GM12878 (cell line): ENCODE measurements around the gene LRCH2. TPM values are rescaled to one million over a fixed set of nuclear protein-coding genes. Genes with fewer than 3 reads are reported as not detected.

Experiments used
- ATAC-seq: fragments of 200-7000 bp; cut with Tn5 transposase; 3 replicates; pipeline ENCODE4 v1.9.1; 2020; ENCODE audit warnings: mild to moderate bottlenecking, moderate library complexity
- BruUV-seq: library from RNA; stranded (reverse); fragments of 400-500 nt; replicated peaks from 2 replicates; lab custom pipeline; 2021; lab: Mats Ljungman, UMichigan
- CTCF ChIA-PET: fragments of 300-600 bp; sonication (Branson Sonifier 250); formaldehyde crosslinking; extraction: SDS; loops from one replicate; lab custom pipeline; 2021; ENCODE audit warnings: inconsistent platforms; lab: Yijun Ruan, JAX
- POLR2A ChIA-PET: fragments of 350-600 bp; formaldehyde crosslinking; extraction: SDS; loops from one replicate; lab custom pipeline; 2021; ENCODE audit warnings: inconsistent platforms; lab: Charles Lee
- RAD21 ChIA-PET: fragments of 300-600 bp; sonication (Branson Sonifier 250); formaldehyde crosslinking; loops from one replicate; lab custom pipeline; 2023; ENCODE audit warnings: antibody characterized with exemption; ENCODE audit not compliant: unreplicated experiment; lab: Charles Lee
- SMC1A ChIA-PET: fragments of 300-600 bp; sonication (Branson Sonifier 250); formaldehyde crosslinking; loops from one replicate; lab custom pipeline; 2023; ENCODE audit not compliant: unreplicated experiment, uncharacterized antibody; lab: Charles Lee
- DNase-seq: peaks from one replicate; pipeline ENCODE4 v3.0.0-alpha.2; 2011; ENCODE audit warnings: low read depth, low spot score
- FAIRE-seq: peaks from 3 replicates; lab custom pipeline; 2011; peaks lifted over from hg19 to GRCh38; lab: Jason Lieb, UNC
- H2AFZ ChIP-seq: 2 replicates; pipeline ENCODE4 v1.6.0; 2011; ENCODE audit warnings: low read depth, low read length, control low read depth; ENCODE audit not compliant: control insufficient read depth
- H3K27ac ChIP-seq: 2 replicates; pipeline ENCODE4 v1.5.1; 2011; ENCODE audit warnings: control low read depth; ENCODE audit not compliant: control insufficient read depth, insufficient read depth
- H3K27me3 ChIP-seq, 2 experiments: replicated peaks in 1 of 2; 2 replicates each; pipeline versions ENCODE4 v1.6.0 to v1.6.1; 2011; ENCODE audit warnings: low read length in 1 of 2; ENCODE audit not compliant: control insufficient read depth in 2 of 2, insufficient read depth in 2 of 2
- H3K36me3 ChIP-seq, 2 experiments: 2 replicates each; pipeline ENCODE4 v1.5.1; 2011; ENCODE audit warnings: low read length in 1 of 2; ENCODE audit not compliant: control insufficient read depth in 2 of 2, insufficient read depth in 2 of 2
- H3K4me1 ChIP-seq: 2 replicates; pipeline ENCODE4 v1.6.1; 2011; ENCODE audit warnings: mild to moderate bottlenecking, low read length, moderate library complexity, mixed read lengths; ENCODE audit not compliant: control insufficient read depth, insufficient read depth
- H3K4me2 ChIP-seq: 2 replicates; pipeline ENCODE4 v1.6.0; 2011; ENCODE audit warnings: control low read depth; ENCODE audit not compliant: control insufficient read depth, insufficient read depth
- H3K4me3 ChIP-seq: fragments of 200-600 bp; sonication (generic); 2 replicates; pipeline ENCODE4 v1.5.1; 2016
- H3K79me2 ChIP-seq: 2 replicates; pipeline ENCODE4 v1.6.0; 2011; ENCODE audit warnings: low read length; ENCODE audit not compliant: control insufficient read depth, insufficient read depth
- H3K9ac ChIP-seq: 2 replicates; pipeline ENCODE4 v1.8.0; 2011; ENCODE audit warnings: low read length, control low read depth, mixed read lengths; ENCODE audit not compliant: control insufficient read depth, insufficient read depth
- H3K9me3 ChIP-seq: replicated peaks from 3 replicates; pipeline ENCODE4 v1.5.1; 2011; ENCODE audit warnings: mild to moderate bottlenecking, low read length; ENCODE audit not compliant: control insufficient read depth, insufficient read depth
- H4K20me1 ChIP-seq: 2 replicates; pipeline ENCODE4 v1.6.0; 2011; ENCODE audit not compliant: control insufficient read depth, insufficient read depth
- HDAC6 ChIP-seq: fragments of 200-600 bp; sonication (generic); IDR thresholded peaks from one replicate; pipeline ENCODE4 v1.8.0; 2017; ENCODE audit warnings: antibody characterized with exemption; ENCODE audit not compliant: unreplicated experiment
- PAX5 ChIP-seq: IDR thresholded peaks from 2 replicates; pipeline ENCODE4 v1.6.1; 2011; ENCODE audit warnings: low read depth, low read length, borderline replicate concordance
- PML ChIP-seq: IDR thresholded peaks from 2 replicates; pipeline ENCODE4 v1.6.1; 2012; ENCODE audit warnings: low read length, inconsistent platforms
- POLR2A ChIP-seq: IDR thresholded peaks from 2 replicates; pipeline ENCODE4 v1.6.1; 2011; ENCODE audit warnings: low read depth, mild to moderate bottlenecking, low read length
- POLR2AphosphoS2 ChIP-seq: IDR thresholded peaks from 2 replicates; pipeline ENCODE4 v1.6.1; 2011; ENCODE audit warnings: low read depth, mild to moderate bottlenecking, low read length, improper control_type of control experiment, moderate library complexity
- POU2F2 ChIP-seq: IDR thresholded peaks from 3 replicates; pipeline ENCODE4 v1.6.1; 2011; ENCODE audit warnings: low read depth, mild to moderate bottlenecking, low read length, borderline replicate concordance
- SREBF1 ChIP-seq: IDR thresholded peaks from 2 replicates; pipeline ENCODE4 v1.6.1; 2012; ENCODE audit warnings: mild to moderate bottlenecking, low read length
- ZNF274 ChIP-seq: IDR thresholded peaks from one replicate; pipeline ENCODE4 v1.8.0; 2011; ENCODE audit not compliant: insufficient read length, insufficient read depth
- WGBS: methylation state at CpG from one replicate; pipeline ENCODE4 v1.1.6; 2016; ENCODE audit warnings: low lambda C conversion rate; ENCODE audit not compliant: insufficient replicate concordance, insufficient coverage; ENCODE audit errors: missing lambda C conversion rate; 5-methylcytosine and 5-hydroxymethylcytosine counted together
- in situ Hi-C: fragments of 300-500 bp; cut with MboI; formaldehyde crosslinking; loops from 9 replicates; pipeline ENCODE4 v1.14.3; 2018; ENCODE audit warnings: mixed read lengths
- intact Hi-C: fragments of 100-400 bp; cut with micrococcal nuclease; formaldehyde crosslinking; loops from one replicate; pipeline ENCODE4 v1.14.2; 2022; ENCODE audit not compliant: unreplicated experiment
- polyA plus RNA-seq, 11 experiments: library from polyadenylated mRNA; depleted of rRNA in 4 of 11; unstranded in 6 of 11; stranded (reverse) in 5 of 11; fragments of >200 nt; fragmentation: Nextera tagmentation in 4 of 11; fragmentation: Illumina TruSeq in 1 of 11; extraction: Ambion mirVana in 4 of 11; extraction: Trizol in 1 of 11; gene quantifications; 1 replicate in 1 of 11; 2 replicates in 10 of 11; pipeline versions ENCODE4 v1.2.1 to v1.2.3, GENCODE V29; 2011 to 2016; ENCODE audit warnings: inconsistent platforms in 2 of 11, missing spikeins in 2 of 11, low read depth in 1 of 11
- total RNA-seq, 4 experiments: library from RNA; depleted of rRNA in 3 of 4; stranded (reverse); fragments of >200 nt in 3 of 4; fragmentation: Illumina TruSeq in 1 of 4; extraction: Trizol in 1 of 4; gene quantifications; 2 replicates each; pipeline versions ENCODE4 v1.2.1 to v1.2.3, GENCODE V29; 2013 to 2021
- TF ChIP-seq, protein P1 (sequence below): IDR thresholded peaks from 2 replicates; pipeline ENCODE4 v1.6.1; 2011; ENCODE audit warnings: borderline replicate concordance, low read depth, mild to moderate bottlenecking, moderate library complexity, low read length; ENCODE audit not compliant: insufficient read depth, poor library complexity, severe bottlenecking

Gene LRCH2
- total and polyA plus RNA-seq, 10 of the 15 experiments (the other 5 are each of a cell fraction or from before 2014, with no cell fraction given) = 0.01 to 0.10 (median 0.03) TPM; not detected in 7

DNA sequence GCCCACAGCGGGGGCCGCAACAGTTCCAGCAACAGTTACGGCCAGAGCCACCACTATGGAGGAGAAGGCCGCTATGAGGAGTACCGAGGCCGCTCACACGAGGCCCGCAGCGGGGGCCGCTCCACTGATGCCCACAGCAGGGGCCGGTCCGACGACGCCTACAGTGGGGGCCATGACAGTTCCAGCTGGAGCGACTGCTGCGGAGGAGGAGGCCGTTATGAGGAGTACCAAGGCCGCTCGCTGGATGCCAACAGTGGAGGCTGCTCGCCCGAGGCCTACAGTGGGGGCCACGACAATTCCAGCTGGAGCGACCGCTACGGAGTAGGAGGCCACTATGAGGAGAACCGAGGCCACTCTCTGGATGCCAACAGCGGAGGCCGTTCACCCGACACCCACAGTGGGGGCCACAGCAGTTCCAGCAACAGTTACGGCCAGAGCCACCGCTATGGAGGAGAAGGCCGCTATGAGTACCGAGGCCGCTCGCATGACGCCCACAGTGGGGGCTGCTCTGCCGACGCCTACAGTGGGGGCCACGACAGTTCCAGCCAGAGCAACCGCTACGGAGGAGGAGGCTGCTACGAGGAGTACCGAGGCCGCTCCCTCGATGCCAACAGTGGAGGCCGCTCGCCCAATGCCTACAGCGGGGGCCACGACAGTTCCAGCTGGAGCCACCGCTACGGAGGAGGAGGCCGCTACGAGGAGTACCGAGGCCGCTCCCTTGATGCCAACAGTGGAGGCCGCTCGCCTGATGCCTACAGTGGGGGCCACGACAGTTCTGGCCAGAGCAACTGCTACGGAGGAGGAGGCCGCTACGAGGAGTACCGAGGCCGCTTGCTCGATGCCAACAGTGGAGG, 43.0 kb downstream of the LRCH2 start:
- SMC1A ChIA-PET = no interaction called here
- no TSS peak for BruUV-seq

More for the DNA sequence above, 43.0 kb downstream of the LRCH2 start:
- WGBS = 87% methylated on average over 64 of the region's 64 CpGs
- TF ChIP-seq, protein P1, sequence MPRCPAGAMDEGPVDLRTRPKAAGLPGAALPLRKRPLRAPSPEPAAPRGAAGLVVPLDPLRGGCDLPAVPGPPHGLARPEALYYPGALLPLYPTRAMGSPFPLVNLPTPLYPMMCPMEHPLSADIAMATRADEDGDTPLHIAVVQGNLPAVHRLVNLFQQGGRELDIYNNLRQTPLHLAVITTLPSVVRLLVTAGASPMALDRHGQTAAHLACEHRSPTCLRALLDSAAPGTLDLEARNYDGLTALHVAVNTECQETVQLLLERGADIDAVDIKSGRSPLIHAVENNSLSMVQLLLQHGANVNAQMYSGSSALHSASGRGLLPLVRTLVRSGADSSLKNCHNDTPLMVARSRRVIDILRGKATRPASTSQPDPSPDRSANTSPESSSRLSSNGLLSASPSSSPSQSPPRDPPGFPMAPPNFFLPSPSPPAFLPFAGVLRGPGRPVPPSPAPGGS = no peak
- TF ChIP-seq POLR2A (no peak), POLR2AphosphoS2 (no peak), PML (no peak), ZNF274 (no peak), POU2F2 (no peak), SREBF1 (no peak), HDAC6 (no peak), PAX5 (no peak)
- FAIRE-seq = no peak
- DNase-seq = no peak
- Histone ChIP-seq H3K9ac (no peak overlapping the region), H2AFZ (no peak overlapping the region), H3K27me3 (no peaks in the 10 kb centered on the region), H3K4me1 (no peaks in the 10 kb centered on the region), H4K20me1 (no peaks in the 10 kb centered on the region), H3K4me2 (no peak overlapping the region), H3K79me2 (no peaks in the 10 kb centered on the region), H3K36me3 (no peaks in the 10 kb centered on the region), H3K9me3 (no peaks in the 10 kb centered on the region; the same call in 2 of the 3 replicates), H3K27ac (no peak overlapping the region), H3K4me3 (no peak overlapping the region)
- ATAC-seq = no peak
- in situ Hi-C loops = no loop called here
- POLR2A ChIA-PET = no interaction called here
- RAD21 ChIA-PET = no interaction called here
- intact Hi-C loops = no loop called here
- CTCF ChIA-PET = no interaction called here
